H1 (cell line): ENCODE results near the gene PFKFB3. TPM values are rescaled to one million over a fixed set of nuclear protein-coding genes. Genes with fewer than 3 reads are reported as not detected.

ENCODE experiments used
- CTCF ChIA-PET: fragments of 300-600 bp; sonication (Branson Sonifier 250); formaldehyde crosslinking; loops from one replicate; lab custom pipeline; 2021; ENCODE audit not compliant: partially characterized antibody; lab: Charles Lee
- POLR2A ChIA-PET: fragments of 300-600 bp; sonication (Branson Sonifier 250); formaldehyde crosslinking; loops from one replicate; lab custom pipeline; 2021; ENCODE audit warnings: inconsistent platforms; ENCODE audit not compliant: partially characterized antibody; lab: Charles Lee
- DNase-seq, 2 experiments: peaks; one replicate each; pipeline versions ENCODE4 v3.0.0 to v3.0.0-alpha.2; 2010 to 2022; ENCODE audit warnings: low spot score in 2 of 2, low read depth in 1 of 2, mixed read lengths in 1 of 2
- FAIRE-seq: peaks from 2 replicates; lab custom pipeline; 2011; peaks lifted over from hg19 to GRCh38; lab: Jason Lieb, UNC
- H2AFZ ChIP-seq: 2 replicates; pipeline ENCODE4 v1.8.1; 2012; ENCODE audit warnings: low read length, inconsistent platforms
- H2AK5ac ChIP-seq: 2 replicates; pipeline ENCODE4 v1.6.1; 2013; ENCODE audit warnings: low read depth, low read length
- H2BK120ac ChIP-seq: replicated peaks from 2 replicates; pipeline ENCODE3; 2013; ENCODE audit warnings: low read depth, low read length, inconsistent platforms
- H2BK12ac ChIP-seq: 2 replicates; pipeline ENCODE4 v1.6.1; 2013; ENCODE audit warnings: low read depth, low read length
- H2BK15ac ChIP-seq: 2 replicates; pipeline ENCODE4 v1.6.1; 2013; ENCODE audit warnings: low read length
- H2BK20ac ChIP-seq: 2 replicates; pipeline ENCODE4 v1.6.1; 2013; ENCODE audit warnings: low read length
- H2BK5ac ChIP-seq: 2 replicates; pipeline ENCODE4 v1.6.1; 2013; ENCODE audit warnings: low read depth, low read length
- H3K14ac ChIP-seq: 2 replicates; pipeline ENCODE4 v1.6.1; 2013; ENCODE audit warnings: inconsistent platforms; ENCODE audit not compliant: insufficient read length
- H3K18ac ChIP-seq: 2 replicates; pipeline ENCODE4 v1.6.1; 2013; ENCODE audit warnings: low read length; ENCODE audit errors: extremely low read depth
- H3K23ac ChIP-seq: 2 replicates; pipeline ENCODE4 v1.6.1; 2013; ENCODE audit warnings: inconsistent platforms; ENCODE audit not compliant: insufficient read length
- H3K23me2 ChIP-seq: 2 replicates; pipeline ENCODE4 v1.6.1; 2013; ENCODE audit warnings: low read depth, low read length
- H3K27ac ChIP-seq: 2 replicates; pipeline ENCODE4 v1.6.1; 2011; ENCODE audit warnings: low read depth, low read length, inconsistent platforms
- H3K27me3 ChIP-seq, 4 experiments: replicated peaks in 1 of 4; 1 replicate in 1 of 4; 2 replicates in 3 of 4; pipeline versions ENCODE4 v1.6.1 to v1.8.1; 2011 to 2013; ENCODE audit warnings: low read length in 3 of 4, mild to moderate bottlenecking in 3 of 4, inconsistent platforms in 2 of 4, mixed read lengths in 2 of 4, moderate library complexity in 1 of 4; ENCODE audit not compliant: control insufficient read depth in 3 of 4, insufficient read depth in 3 of 4; ENCODE audit errors: extremely low read depth in 1 of 4
- H3K36me3 ChIP-seq, 4 experiments: 2 replicates each; pipeline versions ENCODE4 v1.6.1 to v1.8.1; 2011 to 2013; ENCODE audit warnings: mild to moderate bottlenecking in 4 of 4, low read length in 3 of 4, moderate library complexity in 2 of 4, control low read depth in 1 of 4, inconsistent platforms in 1 of 4; ENCODE audit not compliant: insufficient read depth in 4 of 4, control insufficient read depth in 2 of 4
- H3K4ac ChIP-seq: replicated peaks from 2 replicates; pipeline ENCODE3; 2013; ENCODE audit warnings: low read length, low read depth, mixed read lengths, inconsistent platforms; ENCODE audit not compliant: insufficient read length
- H3K4me1 ChIP-seq, 4 experiments: replicated peaks in 1 of 4; 1 replicate in 1 of 4; 2 replicates in 3 of 4; pipeline versions ENCODE4 v1.6.1 to v1.8.1; 2011 to 2013; ENCODE audit warnings: low read length in 3 of 4, inconsistent platforms in 2 of 4, mixed read lengths in 1 of 4; ENCODE audit not compliant: insufficient read depth in 4 of 4, control insufficient read depth in 3 of 4
- H3K4me2 ChIP-seq, 2 experiments: 2 replicates each; pipeline versions ENCODE4 v1.6.1 to v1.8.1; 2011 to 2013; ENCODE audit warnings: low read depth in 2 of 2, low read length in 2 of 2, control low read depth in 1 of 2, inconsistent platforms in 1 of 2, mild to moderate bottlenecking in 1 of 2; ENCODE audit not compliant: insufficient read depth in 1 of 2
- H3K4me3 ChIP-seq, 4 experiments: fragments of 200-600, 300-600 bp in 1 of 4; sonication (generic), shearing (Covaris generic), sonication (Bioruptor Twin) in 1 of 4; 2 replicates each; pipeline versions ENCODE4 v1.5.1 to v1.8.1; 2011 to 2016; ENCODE audit warnings: low read length in 4 of 4, low read depth in 3 of 4, control low read depth in 2 of 4, inconsistent platforms in 2 of 4, mild to moderate bottlenecking in 2 of 4, mixed read lengths in 1 of 4, moderate library complexity in 1 of 4; ENCODE audit not compliant: insufficient read depth in 2 of 4; ENCODE audit errors: extremely low read depth in 1 of 4
- H3K56ac ChIP-seq: replicated peaks from 2 replicates; pipeline ENCODE3; 2013; ENCODE audit warnings: low read depth, mild to moderate bottlenecking, mixed read lengths, low read length, inconsistent platforms; ENCODE audit not compliant: insufficient read length
- H3K79me1 ChIP-seq: 2 replicates; pipeline ENCODE4 v1.6.1; 2013; ENCODE audit warnings: low read depth, low read length, control low read depth
- H3K79me2 ChIP-seq, 2 experiments: 2 replicates each; pipeline versions ENCODE4 v1.6.1 to v1.8.1; 2012 to 2013; ENCODE audit warnings: low read length in 2 of 2, mild to moderate bottlenecking in 2 of 2, inconsistent platforms in 1 of 2; ENCODE audit not compliant: insufficient read depth in 2 of 2, control insufficient read depth in 1 of 2
- H3K9ac ChIP-seq, 4 experiments: replicated peaks in 1 of 4; 1 replicate in 1 of 4; 2 replicates in 3 of 4; pipeline versions ENCODE4 v1.6.1 to v1.8.1; 2011 to 2013; ENCODE audit warnings: low read depth in 3 of 4, low read length in 3 of 4, control low read depth in 2 of 4, mild to moderate bottlenecking in 2 of 4, moderate library complexity in 2 of 4, inconsistent platforms in 1 of 4; ENCODE audit errors: extremely low read depth in 1 of 4
- H3K9me3 ChIP-seq, 2 experiments: 2 replicates each; pipeline versions ENCODE4 v1.6.1 to v1.8.1; 2012 to 2013; ENCODE audit warnings: mild to moderate bottlenecking in 2 of 2, moderate library complexity in 2 of 2, control low read depth in 1 of 2, inconsistent platforms in 1 of 2, low read depth in 1 of 2, low read length in 1 of 2, mixed read lengths in 1 of 2; ENCODE audit not compliant: insufficient read depth in 2 of 2
- H4K20me1 ChIP-seq, 2 experiments: replicated peaks in 1 of 2; 2 replicates each; pipeline versions ENCODE3 to v1.8.1; 2011 to 2013; ENCODE audit warnings: inconsistent platforms in 2 of 2, low read length in 2 of 2, mild to moderate bottlenecking in 1 of 2; ENCODE audit not compliant: insufficient read depth in 2 of 2, control insufficient read depth in 1 of 2
- H4K5ac ChIP-seq: 2 replicates; pipeline ENCODE4 v1.6.1; 2013; ENCODE audit warnings: low read length, low read depth, mixed read lengths, inconsistent platforms; ENCODE audit not compliant: insufficient read length
- H4K8ac ChIP-seq: 2 replicates; pipeline ENCODE4 v1.8.0; 2013; ENCODE audit warnings: mild to moderate bottlenecking, moderate library complexity, low read length, inconsistent platforms; ENCODE audit not compliant: insufficient read depth; ENCODE audit errors: extremely low read depth
- H4K91ac ChIP-seq: replicated peaks from 2 replicates; pipeline ENCODE3; 2013; ENCODE audit warnings: low read length, mixed read lengths, inconsistent platforms; ENCODE audit not compliant: insufficient read length
- CBX8 ChIP-seq: fragments of 300-800, 300-1000 bp; sonication (generic); IDR thresholded peaks from 2 replicates; pipeline ENCODE4 v1.7.1; 2016; ENCODE audit warnings: low read depth, low read length, borderline replicate concordance
- FOSL1 ChIP-seq: IDR thresholded peaks from 2 replicates; pipeline ENCODE4 v1.6.1; 2011; ENCODE audit warnings: mild to moderate bottlenecking, low read depth, low read length, moderate library complexity; ENCODE audit not compliant: insufficient read depth
- POLR2A ChIP-seq, 2 experiments: IDR thresholded peaks; 1 replicate in 1 of 2; 2 replicates in 1 of 2; pipeline ENCODE4 v1.6.1; 2011; ENCODE audit warnings: low read depth in 2 of 2, low read length in 2 of 2, mild to moderate bottlenecking in 2 of 2; ENCODE audit errors: control extremely low read depth in 1 of 2
- WGBS, 2 experiments: shearing (Covaris generic) in 1 of 2; methylation state at CpG; one replicate each; pipeline versions ENCODE4 v1.1.6 to v1.1.7; 2013 to 2015; ENCODE audit warnings: low lambda C conversion rate in 2 of 2, mixed read lengths in 2 of 2, inconsistent platforms in 1 of 2, low coverage in 1 of 2, missing lambda C conversion rate in 1 of 2; ENCODE audit not compliant: insufficient replicate concordance in 2 of 2, insufficient coverage in 1 of 2, insufficient read length in 1 of 2; ENCODE audit errors: extremely low coverage in 1 of 2, missing lambda C conversion rate in 1 of 2; 5-methylcytosine and 5-hydroxymethylcytosine counted together
- polyA plus RNA-seq, 7 experiments: library from polyadenylated mRNA; depleted of rRNA in 3 of 7; stranded (reverse) in 5 of 7; unstranded in 2 of 7; fragments of >200 nt in 5 of 7; fragments of 200-250 nt in 2 of 7; gene quantifications; 1 replicate in 5 of 7; 2 replicates in 1 of 7; 4 replicates in 1 of 7; pipeline versions ENCODE4 v1.2.1 to v1.2.3, GENCODE V29; 2011 to 2013; ENCODE audit warnings: missing spikeins in 2 of 7, mixed read lengths in 2 of 7
- total RNA-seq: library from RNA; stranded (reverse); fragmentation: NEBNext Ultra II Directional; extraction: Animal tissue kit (Norgen Biotek cat#: 25700); gene quantifications from 2 replicates; pipeline ENCODE4 v1.2.1, GENCODE V29; 2021

PFKFB3 gene
- total and polyA plus RNA-seq, 2 of the 8 experiments (the other 6 are each of a cell fraction or from before 2014, with no cell fraction given): 15.6 to 32.0 TPM

- H4K5ac ChIP-seq: no peak overlapping the region
- peaks cover 10 to 63% (median 47%) of the 10 kb centered on the region in 4 experiments for H3K36me3 ChIP-seq
- no peak overlapping the region for H3K4me3 ChIP-seq
- H3K9ac ChIP-seq: no peak overlapping the region
- no peak overlapping the region for H3K27ac ChIP-seq
- no peak overlapping the region for H4K8ac ChIP-seq
- DNase-seq (no peak), FAIRE-seq (no peak)
- H3K79me1 ChIP-seq: no peaks in the 10 kb centered on the region; the same call in 1 of the 2 replicates
- no peak overlapping the region for H3K4ac ChIP-seq
- no peak overlapping the region for H2BK20ac ChIP-seq
- H3K9me3 ChIP-seq: no peaks in the 10 kb centered on the region
- ChIA-PET CTCF (interaction anchor here (1.1 to 1.4 kb wide), 2 partner anchors 24 to 172 kb away, joined by 3 to 5 read pairs; no protein-coding TSS in a partner anchor), POLR2A (interaction anchor here (1.2 kb wide), 1 partner anchor 26 kb away, joined by 5 read pairs; the partner anchor contains the start of gene PFKFB3)
- no peaks in the 10 kb centered on the region for H3K79me2 ChIP-seq
- no peak overlapping the region for H3K14ac ChIP-seq
- H3K23me2 ChIP-seq: no peaks in the 10 kb centered on the region
- no peak overlapping the region for H3K4me2 ChIP-seq
- H3K23ac ChIP-seq: no peak overlapping the region
- H2BK120ac ChIP-seq: no peak overlapping the region
- no peaks in the 10 kb centered on the region for H3K27me3 ChIP-seq
- H3K4me1 ChIP-seq: no peaks in the 10 kb centered on the region
- H2AFZ ChIP-seq: no peak overlapping the region
- WGBS, 2 experiments: 95% methylated on average over 15 of the region's 15 CpGs; no CpG with 5 or more reads in 1 of the 2 experiments
- TF ChIP-seq POLR2A (IDR thresholded peaks at IDR 0.05; ENCODE audit: control extremely low read depth in 1 of 2, low read depth in 2 of 2, low read length in 2 of 2) (no peak), CBX8 (no peak), FOSL1 (no peak)
- no peak overlapping the region for H2BK15ac ChIP-seq
- peaks cover 0 to 7% of the 10 kb centered on the region in 2 experiments for H4K20me1 ChIP-seq
- H4K91ac ChIP-seq: no peak overlapping the region
- no peak overlapping the region for H3K56ac ChIP-seq
- H3K18ac ChIP-seq: no peak overlapping the region
- H2AK5ac ChIP-seq: no peak overlapping the region
- H2BK5ac ChIP-seq: no peak overlapping the region
- H2BK12ac ChIP-seq: no peak overlapping the region
Observed at GRCh38 chr10:6229290-6229689, 26.6 kb downstream of the PFKFB3 start.
